Epithelial cell of proximal tubule (primary cell): ENCODE measurements around the gene ILKAP. TPM values are rescaled to one million over a fixed set of nuclear protein-coding genes. Genes with fewer than 3 reads are reported as not detected.

Experiments
- DNase-seq: peaks from one replicate; pipeline ENCODE4 v3.0.0-alpha.2; 2011; ENCODE audit warnings: low read depth
- H3K4me3 ChIP-seq: 2 replicates; pipeline ENCODE4 v1.5.1; 2011; ENCODE audit warnings: low read depth, mild to moderate bottlenecking, low read length
- CTCF ChIP-seq: conservative IDR thresholded peaks from 2 replicates; pipeline ENCODE4 v1.5.1; 2012; ENCODE audit warnings: low read depth, mild to moderate bottlenecking, low read length
- total RNA-seq: library from RNA; depleted of rRNA; stranded (reverse); fragments of >200 nt; gene quantifications from 2 replicates; pipeline ENCODE4 v1.2.3, GENCODE V29; 2015

Gene ILKAP
- total RNA-seq, 1 donor from 2014 or later = 18.2 TPM

- no peak for TF ChIP-seq CTCF
- DNase-seq = no peak
- H3K4me3 ChIP-seq = no peak within 1 kb of the TSS
Measured at GRCh38 chr2:238138331-238139195, 64.9 kb downstream of the ILKAP start, which contains the start of gene KLHL30. TSS of gene KLHL30 (plus strand) at chr2:238138668. CDS start at chr2:238140755, 2,087 bp downstream.

GRCh38 chr2:238137885-238138284 lies 65.6 kb downstream of the ILKAP start:
- no peak for DNase-seq
- no peak overlapping the region for H3K4me3 ChIP-seq
- TF ChIP-seq CTCF = no peak

GRCh38 chr2:238136820-238137537 lies 66.5 kb downstream of the ILKAP start:
- TF ChIP-seq CTCF = no peak
- H3K4me3 ChIP-seq = no peak overlapping the region
- no peak for DNase-seq

- TF ChIP-seq CTCF = no peak
- no peak overlapping the region for H3K4me3 ChIP-seq
- DNase-seq = no peak
Measured at GRCh38 chr2:238135601-238136150, 67.8 kb downstream of the ILKAP start.

GRCh38 chr2:238134393-238134785 lies 69.1 kb downstream of the ILKAP start:
- no peak overlapping the region for H3K4me3 ChIP-seq
- no peak for DNase-seq
- no peak for TF ChIP-seq CTCF

GRCh38 chr2:238133499-238134392 lies 69.7 kb downstream of the ILKAP start:
- H3K4me3 ChIP-seq = no peak overlapping the region
- peak; percentile 8 for TF ChIP-seq CTCF
- DNase-seq = no peak
